RWPE1 (cell line): Measurements from ENCODE around the gene ZXDC.

Source experiments
- CTCF ChIA-PET: fragments of 350-600 bp; sonication (Branson Sonifier 250); formaldehyde crosslinking; extraction: SDS; loops from one replicate; lab custom pipeline; 2021; lab: Yijun Ruan, JAX
- POLR2A ChIA-PET: fragments of 400-600 bp; formaldehyde crosslinking; extraction: SDS; loops from one replicate; lab custom pipeline; 2020; ENCODE audit warnings: antibody characterized with exemption; ENCODE audit not compliant: low non-redundant PET; lab: Yijun Ruan, JAX
- DNase-seq: peaks from one replicate; pipeline ENCODE4 v3.0.0; 2012; ENCODE audit warnings: low spot score
- H3K27ac ChIP-seq: fragments of 450-650 bp; 2 replicates; pipeline ENCODE4 v1.5.1; 2017
- TF ChIP-seq, protein P1 (sequence below): fragments of 450-650 bp; conservative IDR thresholded peaks from 2 replicates; pipeline ENCODE4 v1.5.1; 2017; ENCODE audit warnings: low read depth, mild to moderate bottlenecking

Gene ZXDC

DNA sequence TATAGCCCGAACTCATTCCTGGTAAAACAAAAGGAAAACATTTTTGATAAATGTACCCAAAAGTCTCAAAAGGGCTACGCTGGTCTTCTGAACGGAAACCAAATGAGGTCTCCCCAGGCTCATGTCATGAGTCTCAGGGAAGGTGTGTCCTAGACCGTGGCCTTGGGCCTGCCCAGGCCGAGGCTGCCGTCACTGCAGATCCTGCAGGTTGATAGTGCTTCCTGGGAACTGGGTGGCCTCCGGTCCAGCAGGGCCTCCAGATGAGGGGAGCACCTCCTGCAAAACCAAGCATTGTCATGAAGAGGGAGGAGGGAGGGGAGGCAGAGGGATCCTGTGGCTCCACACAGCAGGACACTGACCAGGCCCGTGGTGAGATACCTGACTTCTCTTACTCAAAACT, 37.5 kb downstream of the ZXDC start:
- no peak for DNase-seq
- ChIA-PET POLR2A (no interaction called here), CTCF (no interaction called here)
- no peak overlapping the region for H3K27ac ChIP-seq
- TF ChIP-seq, protein P1, sequence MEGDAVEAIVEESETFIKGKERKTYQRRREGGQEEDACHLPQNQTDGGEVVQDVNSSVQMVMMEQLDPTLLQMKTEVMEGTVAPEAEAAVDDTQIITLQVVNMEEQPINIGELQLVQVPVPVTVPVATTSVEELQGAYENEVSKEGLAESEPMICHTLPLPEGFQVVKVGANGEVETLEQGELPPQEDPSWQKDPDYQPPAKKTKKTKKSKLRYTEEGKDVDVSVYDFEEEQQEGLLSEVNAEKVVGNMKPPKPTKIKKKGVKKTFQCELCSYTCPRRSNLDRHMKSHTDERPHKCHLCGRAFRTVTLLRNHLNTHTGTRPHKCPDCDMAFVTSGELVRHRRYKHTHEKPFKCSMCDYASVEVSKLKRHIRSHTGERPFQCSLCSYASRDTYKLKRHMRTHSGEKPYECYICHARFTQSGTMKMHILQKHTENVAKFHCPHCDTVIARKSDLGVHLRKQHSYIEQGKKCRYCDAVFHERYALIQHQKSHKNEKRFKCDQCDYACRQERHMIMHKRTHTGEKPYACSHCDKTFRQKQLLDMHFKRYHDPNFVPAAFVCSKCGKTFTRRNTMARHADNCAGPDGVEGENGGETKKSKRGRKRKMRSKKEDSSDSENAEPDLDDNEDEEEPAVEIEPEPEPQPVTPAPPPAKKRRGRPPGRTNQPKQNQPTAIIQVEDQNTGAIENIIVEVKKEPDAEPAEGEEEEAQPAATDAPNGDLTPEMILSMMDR = no peak

DNA sequence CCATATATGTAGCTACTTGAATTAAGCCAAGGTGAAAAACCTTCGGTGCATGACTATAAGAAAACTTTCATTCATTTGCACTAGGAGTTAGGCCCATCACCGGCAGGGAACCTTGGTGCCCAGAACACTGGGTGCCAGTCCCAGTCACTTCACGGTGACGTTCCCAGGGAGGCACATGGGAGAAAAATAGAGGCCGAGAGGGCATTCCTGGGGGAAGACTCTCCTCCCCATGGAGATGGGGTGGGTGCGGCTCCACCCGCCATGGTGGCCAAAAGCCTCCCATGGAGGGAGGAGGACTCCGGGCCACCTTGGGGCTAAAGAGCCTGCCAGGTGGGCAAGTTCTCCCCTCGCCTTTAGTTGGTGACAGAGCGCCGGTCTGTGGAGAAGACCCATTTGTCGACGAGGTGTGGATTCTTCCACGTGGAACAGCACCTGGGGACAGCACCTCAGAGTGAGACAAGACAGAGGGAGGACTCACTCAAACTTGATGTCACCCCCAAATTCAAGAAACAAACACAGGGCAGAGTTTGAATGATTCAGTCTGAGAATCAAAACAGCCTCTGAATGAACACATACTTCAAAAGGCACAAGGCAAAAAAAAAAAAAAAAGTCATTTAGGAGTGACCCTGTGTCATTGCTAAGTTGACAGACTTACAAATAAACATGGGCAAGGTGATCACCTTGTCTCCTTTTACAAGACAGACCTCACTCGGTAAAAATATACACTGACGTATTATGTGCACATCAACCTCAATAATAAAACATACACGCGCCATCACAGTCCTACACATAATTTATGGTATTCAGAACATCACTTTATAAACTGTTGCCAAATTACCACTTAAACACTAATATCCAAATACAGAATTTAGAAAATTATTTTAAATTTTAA, 38.6 kb downstream of the ZXDC start:
- ChIA-PET POLR2A (no interaction called here), CTCF (no interaction called here)
- DNase-seq = no peak
- TF ChIP-seq, protein P1 = no peak
- H3K27ac ChIP-seq = no peak overlapping the region

DNA sequence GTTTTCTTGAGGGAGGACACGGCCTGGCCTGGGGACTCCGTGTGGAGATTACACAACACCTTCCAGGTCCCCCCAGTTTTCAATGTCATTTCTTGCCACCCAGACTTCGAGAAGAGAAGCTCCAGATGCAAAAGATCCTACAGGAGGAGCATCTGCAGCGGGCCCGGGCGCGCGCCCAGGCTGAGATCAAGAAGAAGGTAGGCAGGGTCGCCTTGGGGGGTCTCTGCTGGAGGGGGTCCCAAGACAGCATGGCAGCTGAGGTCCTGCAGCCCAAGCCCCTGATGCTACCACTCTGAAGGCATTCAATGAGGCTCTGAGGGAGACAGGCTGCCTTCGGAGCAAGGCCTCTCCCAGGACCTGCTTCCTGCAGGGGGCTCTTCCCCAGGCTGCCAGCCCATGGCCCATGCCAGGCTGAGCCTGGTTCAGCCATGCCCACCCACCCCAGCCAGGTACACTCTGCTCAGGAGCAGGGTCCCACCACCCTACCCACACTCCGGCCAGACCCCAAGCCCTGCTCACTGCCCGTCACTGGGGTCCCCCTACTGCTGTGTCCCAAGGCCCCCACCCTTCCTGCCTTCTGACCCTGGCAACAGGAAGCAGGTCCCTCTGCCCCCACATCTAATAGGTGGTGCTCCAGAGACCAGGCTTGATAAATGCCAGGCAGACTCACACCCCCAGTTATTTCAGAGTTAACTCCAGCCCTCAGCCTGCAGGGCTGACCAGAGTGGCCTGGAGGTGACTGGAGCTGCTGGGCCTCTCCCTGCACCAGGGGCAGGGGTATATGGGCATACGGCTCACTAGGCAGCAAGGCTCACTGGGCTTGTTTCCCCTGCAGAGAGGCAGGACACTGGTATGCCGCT, 40.0 kb downstream of the ZXDC start:
- no peak overlapping the region for H3K27ac ChIP-seq
- TF ChIP-seq, protein P1 = no peak
- no peak for DNase-seq
- POLR2A ChIA-PET = no interaction called here
- CTCF ChIA-PET = no interaction called here

DNA sequence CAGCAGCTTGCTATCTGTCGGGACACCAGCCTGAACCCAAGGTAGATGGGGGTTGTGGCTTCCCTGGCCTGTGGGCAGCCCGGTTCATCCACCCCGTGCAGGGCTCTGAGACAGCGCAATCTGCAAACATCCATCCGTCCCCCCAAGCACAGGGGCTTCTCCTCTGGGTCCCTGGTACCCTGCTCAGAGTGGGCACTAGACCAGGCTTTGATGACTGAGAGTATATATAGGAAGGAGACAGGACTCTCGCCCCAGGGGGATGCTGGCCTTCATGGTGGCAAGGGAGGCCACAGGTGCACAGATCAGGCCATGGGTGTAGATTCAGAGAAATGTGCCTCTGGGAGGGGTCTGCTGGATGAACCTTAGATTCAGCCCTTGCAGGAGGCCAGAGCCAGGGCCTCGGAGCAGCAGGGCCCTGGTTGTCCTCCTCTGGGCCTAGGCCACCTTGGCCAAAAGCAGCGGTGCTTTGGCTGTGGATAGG, 40.7 kb downstream of the ZXDC start:
- DNase-seq = no peak
- no peak overlapping the region for H3K27ac ChIP-seq
- ChIA-PET POLR2A (no interaction called here), CTCF (no interaction called here)
- TF ChIP-seq, protein P1 = no peak

DNA sequence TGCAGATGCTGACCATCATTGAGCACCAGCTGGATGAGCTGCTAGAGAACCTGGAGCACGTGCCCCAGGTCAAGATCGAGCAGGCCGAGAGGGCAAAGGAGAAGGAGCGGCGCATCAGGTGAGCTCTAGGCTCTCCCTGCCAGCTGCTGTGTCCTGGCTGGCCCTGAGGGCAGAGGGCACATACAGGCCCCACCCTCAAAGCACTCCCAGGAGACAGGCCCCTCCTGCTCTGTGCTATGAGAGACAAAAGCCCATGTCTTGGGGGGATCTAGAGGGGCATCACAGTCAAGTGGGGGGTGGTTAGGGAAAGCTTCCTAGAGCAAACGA, 41.5 kb downstream of the ZXDC start:
- no peak overlapping the region for H3K27ac ChIP-seq
- ChIA-PET POLR2A (no interaction called here), CTCF (interaction anchor here (0.6 kb wide), 1 partner anchor 25 kb away, joined by 3 read pairs; no protein-coding TSS in a partner anchor)
- no peak for DNase-seq
- TF ChIP-seq, protein P1 = no peak
